Endothelial cell of umbilical vein (primary cell): Measurements from ENCODE around the gene GLDN. TPM values are rescaled to one million over a fixed set of nuclear protein-coding genes. Genes with fewer than 3 reads are reported as not detected.

ENCODE experiments used
- BruUV-seq: library from RNA; stranded (reverse); fragments of 400-500 nt; replicated peaks from 2 replicates; lab custom pipeline; 2021; lab: Mats Ljungman, UMichigan
- CTCF ChIA-PET: fragments of 300-600, 350-600 bp; sonication (Branson Sonifier 250); formaldehyde crosslinking; loops from one replicate; lab custom pipeline; 2021; ENCODE audit warnings: antibody characterized with exemption, inconsistent platforms; lab: Charles Lee
- POLR2A ChIA-PET: fragments of 300-600, 350-600 bp; sonication (Branson Sonifier 250); formaldehyde crosslinking; loops from one replicate; lab custom pipeline; 2021; ENCODE audit warnings: antibody characterized with exemption, inconsistent platforms; lab: Charles Lee
- DNase-seq: peaks from one replicate; pipeline ENCODE4 v3.0.0-alpha.2; 2011; ENCODE audit warnings: low read depth, low spot score
- FAIRE-seq: peaks from 2 replicates; lab custom pipeline; 2011; peaks lifted over from hg19 to GRCh38; lab: Jason Lieb, UNC
- H2AFZ ChIP-seq: 2 replicates; pipeline ENCODE4 v1.6.0; 2012; ENCODE audit warnings: low read depth, low read length, control low read depth, inconsistent platforms
- H3K27ac ChIP-seq: 2 replicates; pipeline ENCODE4 v1.5.1; 2011; ENCODE audit warnings: low read depth, mild to moderate bottlenecking, control low read depth, low read length, moderate library complexity; ENCODE audit not compliant: insufficient read depth
- H3K27me3 ChIP-seq, 2 experiments: 2 replicates each; pipeline versions ENCODE4 v1.6.0 to v1.6.1; 2011; ENCODE audit warnings: low read length in 2 of 2, mixed read lengths in 1 of 2; ENCODE audit not compliant: control insufficient read depth in 2 of 2, insufficient read depth in 2 of 2
- H3K36me3 ChIP-seq, 2 experiments: 2 replicates in 1 of 2; 3 replicates in 1 of 2; pipeline ENCODE4 v1.5.1; 2011; ENCODE audit warnings: low read length in 2 of 2, mild to moderate bottlenecking in 1 of 2, moderate library complexity in 1 of 2; ENCODE audit not compliant: control insufficient read depth in 2 of 2, insufficient read depth in 2 of 2; ENCODE audit errors: extremely low read depth in 1 of 2
- H3K4me1 ChIP-seq: 3 replicates; pipeline ENCODE4 v1.5.1; 2011; ENCODE audit warnings: mild to moderate bottlenecking, low read length; ENCODE audit not compliant: control insufficient read depth, insufficient read depth; ENCODE audit errors: extremely low read depth
- H3K4me2 ChIP-seq: 2 replicates; pipeline ENCODE4 v1.6.1; 2011; ENCODE audit warnings: low read length, control low read depth, mixed read lengths; ENCODE audit not compliant: insufficient read depth
- H3K4me3 ChIP-seq, 3 experiments: fragments of 200-600 bp in 1 of 3; sonication (generic), shearing (Covaris generic) in 1 of 3; replicated peaks in 1 of 3; 2 replicates each; pipeline ENCODE4 v1.5.1; 2011 to 2016; ENCODE audit warnings: control low read depth in 3 of 3, low read length in 3 of 3, mild to moderate bottlenecking in 2 of 3, inconsistent platforms in 1 of 3, low read depth in 1 of 3, moderate library complexity in 1 of 3; ENCODE audit not compliant: insufficient read depth in 1 of 3
- H3K79me2 ChIP-seq: 2 replicates; pipeline ENCODE4 v1.6.0; 2012; ENCODE audit warnings: low read length, inconsistent platforms; ENCODE audit not compliant: control insufficient read depth, insufficient read depth
- H3K9ac ChIP-seq: replicated peaks from 2 replicates; pipeline ENCODE3; 2011; ENCODE audit warnings: low read length, control low read depth; ENCODE audit not compliant: insufficient read depth; ENCODE audit errors: extremely low read depth
- H3K9me1 ChIP-seq: replicated peaks from 3 replicates; pipeline ENCODE4 v1.6.0; 2011; ENCODE audit warnings: mild to moderate bottlenecking, low read length; ENCODE audit not compliant: control insufficient read depth, insufficient read depth; ENCODE audit errors: extremely low read depth
- H3K9me3 ChIP-seq: replicated peaks from 2 replicates; pipeline ENCODE4 v1.5.1; 2012; ENCODE audit warnings: low read length, inconsistent platforms; ENCODE audit not compliant: control insufficient read depth, insufficient read depth
- H4K20me1 ChIP-seq: replicated peaks from 2 replicates; pipeline ENCODE3; 2011; ENCODE audit warnings: mild to moderate bottlenecking, low read length; ENCODE audit not compliant: control insufficient read depth, insufficient read depth; ENCODE audit errors: extremely low read depth
- EZH2 ChIP-seq: IDR thresholded peaks from 2 replicates; pipeline ENCODE4 v1.6.1; 2012; ENCODE audit warnings: borderline replicate concordance, low read depth, mild to moderate bottlenecking, moderate library complexity, low read length, inconsistent platforms; ENCODE audit not compliant: severe bottlenecking
- FOS ChIP-seq: IDR thresholded peaks from 2 replicates; pipeline ENCODE4 v1.6.1; 2011; ENCODE audit warnings: mild to moderate bottlenecking, low read length, moderate library complexity, borderline replicate concordance; ENCODE audit not compliant: insufficient read depth
- POLR2A ChIP-seq: IDR thresholded peaks from 2 replicates; pipeline ENCODE4 v1.6.1; 2012; ENCODE audit warnings: low read depth, mild to moderate bottlenecking, control low read depth, low read length
- POLR2AphosphoS5 ChIP-seq: IDR thresholded peaks from 2 replicates; pipeline ENCODE4 v1.6.1; 2012; ENCODE audit warnings: low read depth, mild to moderate bottlenecking, control low read depth, low read length, moderate library complexity; ENCODE audit not compliant: insufficient read depth
- dilution Hi-C: fragments of 300-500 bp; cut with MboI; formaldehyde crosslinking; loops from one replicate; pipeline ENCODE4 v1.15.0; 2019; ENCODE audit warnings: low sequenced_read_pairs; ENCODE audit not compliant: extremely low pct_ligation_motif_present
- intact Hi-C: fragments of 100-400 bp; cut with micrococcal nuclease; formaldehyde crosslinking; loops from one replicate; pipeline ENCODE4 v1.10.0; 2022
- polyA plus RNA-seq, 4 experiments: library from polyadenylated mRNA; depleted of rRNA in 3 of 4; stranded (reverse) in 3 of 4; unstranded in 1 of 4; fragments of >200 nt; gene quantifications; 2 replicates each; pipeline versions ENCODE4 v1.2.1 to v1.2.3, GENCODE V29; 2011 to 2012; ENCODE audit warnings: missing spikeins in 1 of 4
- total RNA-seq: library from RNA; stranded (reverse); gene quantifications from 2 replicates; pipeline ENCODE4 v1.2.3, GENCODE V29; 2021
- TF ChIP-seq, protein P1 (sequence below), 2 donors: IDR thresholded peaks; 1 replicate in 1 of 2; 2 replicates in 1 of 2; pipeline ENCODE4 v1.5.1; 2011; ENCODE audit warnings: low read length in 2 of 2, mild to moderate bottlenecking in 2 of 2, moderate library complexity in 2 of 2, control low read depth in 1 of 2, inconsistent platforms in 1 of 2, low read depth in 1 of 2; ENCODE audit not compliant: insufficient read depth in 1 of 2; ENCODE audit errors: extremely low read depth in 1 of 2

The GLDN gene
- total and polyA plus RNA-seq, 2 donors (not counting 3 experiments of a cell fraction or from before 2014, with no cell fraction given): not detected

DNA sequence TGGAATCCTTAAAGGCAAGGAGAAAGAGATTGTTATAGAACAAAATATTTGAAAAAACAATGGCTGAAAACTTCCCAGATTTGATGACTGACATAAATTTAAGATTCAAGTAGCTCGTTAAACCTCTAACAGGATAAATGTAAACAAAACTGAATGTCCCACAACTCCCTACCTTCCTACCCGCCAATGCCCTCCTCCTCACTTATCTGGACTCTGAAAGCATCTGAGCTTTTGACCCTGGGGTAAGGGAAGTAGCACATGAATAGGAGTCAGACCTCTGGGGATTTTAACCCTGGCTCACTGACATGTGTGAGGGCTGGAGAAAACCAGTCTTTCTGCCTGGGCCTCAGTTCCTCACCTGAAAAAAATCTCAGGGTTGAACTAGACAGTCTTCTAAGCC lies 29.9 kb upstream of the GLDN start:
- no peak overlapping the region for H3K4me2 ChIP-seq
- FAIRE-seq (no peak), DNase-seq (no peak)
- no peaks in the 10 kb centered on the region for H3K9me3 ChIP-seq
- H3K27ac ChIP-seq: no peak overlapping the region
- intact Hi-C loops: no loop called here
- peaks cover 89 to 95% of the 10 kb centered on the region in 2 experiments for H3K27me3 ChIP-seq
- TF ChIP-seq, protein P1, sequence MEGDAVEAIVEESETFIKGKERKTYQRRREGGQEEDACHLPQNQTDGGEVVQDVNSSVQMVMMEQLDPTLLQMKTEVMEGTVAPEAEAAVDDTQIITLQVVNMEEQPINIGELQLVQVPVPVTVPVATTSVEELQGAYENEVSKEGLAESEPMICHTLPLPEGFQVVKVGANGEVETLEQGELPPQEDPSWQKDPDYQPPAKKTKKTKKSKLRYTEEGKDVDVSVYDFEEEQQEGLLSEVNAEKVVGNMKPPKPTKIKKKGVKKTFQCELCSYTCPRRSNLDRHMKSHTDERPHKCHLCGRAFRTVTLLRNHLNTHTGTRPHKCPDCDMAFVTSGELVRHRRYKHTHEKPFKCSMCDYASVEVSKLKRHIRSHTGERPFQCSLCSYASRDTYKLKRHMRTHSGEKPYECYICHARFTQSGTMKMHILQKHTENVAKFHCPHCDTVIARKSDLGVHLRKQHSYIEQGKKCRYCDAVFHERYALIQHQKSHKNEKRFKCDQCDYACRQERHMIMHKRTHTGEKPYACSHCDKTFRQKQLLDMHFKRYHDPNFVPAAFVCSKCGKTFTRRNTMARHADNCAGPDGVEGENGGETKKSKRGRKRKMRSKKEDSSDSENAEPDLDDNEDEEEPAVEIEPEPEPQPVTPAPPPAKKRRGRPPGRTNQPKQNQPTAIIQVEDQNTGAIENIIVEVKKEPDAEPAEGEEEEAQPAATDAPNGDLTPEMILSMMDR (IDR thresholded peaks at IDR 0.05; ENCODE audit: extremely low read depth in 1 of 2, insufficient read depth in 1 of 2, low read depth in 1 of 2, low read length in 2 of 2): no peak
- TF ChIP-seq FOS (no peak), POLR2AphosphoS5 (no peak), EZH2 (no peak), POLR2A (no peak)
- H4K20me1 ChIP-seq: no peaks in the 10 kb centered on the region
- H3K4me3 ChIP-seq: no peak overlapping the region
- no peak overlapping the region for H3K9ac ChIP-seq
- H3K4me1 ChIP-seq: no peaks in the 10 kb centered on the region
- POLR2A ChIA-PET: no interaction called here
- no peaks in the 10 kb centered on the region for H3K36me3 ChIP-seq
- CTCF ChIA-PET: interaction anchor here (1.1 to 2.7 kb wide), 5 partner anchors 10 to 148 kb away, joined by 3 to 11 read pairs (median 8); no protein-coding TSS in a partner anchor
- no peak overlapping the region for H2AFZ ChIP-seq
- H3K9me1 ChIP-seq: no peaks in the 10 kb centered on the region
- dilution Hi-C loops: no loop called here
- H3K79me2 ChIP-seq: no peaks in the 10 kb centered on the region
- BruUV-seq: no TSS peak
